ENCODE results near the gene CNMD.

Gene CNMD

DNA sequence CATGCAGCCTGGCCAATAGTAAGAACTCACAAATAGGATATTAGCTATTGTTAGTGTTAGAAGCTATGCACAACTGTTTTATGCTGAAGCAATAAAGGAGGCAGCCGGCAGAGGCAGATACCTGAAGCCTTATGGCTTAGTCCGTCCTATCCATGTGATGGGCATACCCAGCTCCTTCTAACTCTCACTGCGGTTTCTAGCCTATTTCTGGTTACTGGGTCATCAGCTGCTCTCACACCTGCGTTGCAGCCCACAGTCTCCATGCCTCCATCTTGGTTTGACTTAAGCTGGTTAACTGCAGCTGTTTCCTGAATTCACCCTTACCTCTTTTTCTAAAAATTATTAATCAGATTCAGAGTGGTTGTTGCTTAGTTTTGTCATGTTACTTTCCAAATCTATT, 40.5 kb upstream of the CNMD start:
- no peaks in the 10 kb centered on the region for H3K9me2 ChIP-seq (ENCODE audit: low read depth, low read length)
- H3K27ac ChIP-seq (ENCODE audit: low read depth, low read length, poor library complexity, severe bottlenecking): no peak overlapping the region
- H3K9me3 ChIP-seq (ENCODE audit: low read length): no peaks in the 10 kb centered on the region
- H2AFZ ChIP-seq (ENCODE audit: low read length): no peak overlapping the region
- peaks cover 3% of the 10 kb centered on the region for H3K4me1 ChIP-seq (ENCODE audit: insufficient read depth, low read length, severe bottlenecking)
- no peak overlapping the region for H3K4me2 ChIP-seq (ENCODE audit: low read length)
- TF ChIP-seq EZH2 (IDR thresholded peaks at IDR 0.05; ENCODE audit: borderline replicate concordance, low read length) (no peak), CTCF (IDR thresholded peaks at IDR 0.05; ENCODE audit: low read length) (no peak)
- H3F3A ChIP-seq (ENCODE audit: insufficient read depth, low read length): no peaks in the 10 kb centered on the region
- no peaks in the 10 kb centered on the region for H3K27me3 ChIP-seq (ENCODE audit: insufficient read depth, low read length)
- no peaks in the 10 kb centered on the region for H3K36me3 ChIP-seq (ENCODE audit: insufficient read depth, low read length)
- no peak overlapping the region for H3K4me3 ChIP-seq (ENCODE audit: low read depth, low read length, poor library complexity, severe bottlenecking)
- no peak overlapping the region for H3K9ac ChIP-seq (ENCODE audit: low read length)
- no peaks in the 10 kb centered on the region for H4K20me1 ChIP-seq (ENCODE audit: insufficient read depth, low read length)
- H3K79me2 ChIP-seq (ENCODE audit: insufficient read depth, low read length): no peaks in the 10 kb centered on the region

DNA sequence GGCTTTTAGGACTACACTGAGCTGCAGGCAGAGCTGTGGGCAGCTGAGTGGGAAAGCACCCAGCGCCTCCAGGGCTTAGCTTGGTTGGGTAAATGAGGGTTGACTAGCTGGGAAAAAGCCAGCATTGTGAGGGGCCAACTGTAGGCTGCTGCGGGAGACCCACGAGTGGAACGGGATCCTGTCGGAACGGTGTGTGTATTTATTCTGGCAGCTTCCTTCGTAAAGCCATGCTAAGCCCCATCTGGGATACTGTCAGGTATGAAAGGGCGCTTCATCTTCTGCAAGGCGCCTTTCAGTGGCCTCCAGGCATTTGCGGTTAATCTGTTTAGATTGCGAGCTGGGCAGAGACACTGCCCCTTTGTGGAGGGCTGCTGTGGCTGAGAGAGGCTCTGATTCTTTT, 39.5 kb upstream of the CNMD start:
- Histone ChIP-seq H3F3A (ENCODE audit: insufficient read depth, low read length) (no peaks in the 10 kb centered on the region), H3K79me2 (ENCODE audit: insufficient read depth, low read length) (no peaks in the 10 kb centered on the region), H3K27ac (ENCODE audit: low read depth, low read length, poor library complexity, severe bottlenecking) (no peak overlapping the region), H4K20me1 (ENCODE audit: insufficient read depth, low read length) (no peaks in the 10 kb centered on the region), H3K4me3 (ENCODE audit: low read depth, low read length, poor library complexity, severe bottlenecking) (no peak overlapping the region), H3K9me3 (ENCODE audit: low read length) (no peaks in the 10 kb centered on the region), H3K4me2 (ENCODE audit: low read length) (no peak overlapping the region), H3K36me3 (ENCODE audit: insufficient read depth, low read length) (no peaks in the 10 kb centered on the region), H3K9me2 (ENCODE audit: low read depth, low read length) (no peaks in the 10 kb centered on the region), H2AFZ (ENCODE audit: low read length) (no peak overlapping the region), H3K4me1 (ENCODE audit: insufficient read depth, low read length, severe bottlenecking) (peaks cover 3% of the 10 kb centered on the region), H3K27me3 (ENCODE audit: insufficient read depth, low read length) (no peaks in the 10 kb centered on the region), H3K9ac (ENCODE audit: low read length) (no peak overlapping the region)
- no peak for TF ChIP-seq EZH2 (IDR thresholded peaks at IDR 0.05; ENCODE audit: borderline replicate concordance, low read length)
- TF ChIP-seq CTCF (IDR thresholded peaks at IDR 0.05; ENCODE audit: low read length): no peak

DNA sequence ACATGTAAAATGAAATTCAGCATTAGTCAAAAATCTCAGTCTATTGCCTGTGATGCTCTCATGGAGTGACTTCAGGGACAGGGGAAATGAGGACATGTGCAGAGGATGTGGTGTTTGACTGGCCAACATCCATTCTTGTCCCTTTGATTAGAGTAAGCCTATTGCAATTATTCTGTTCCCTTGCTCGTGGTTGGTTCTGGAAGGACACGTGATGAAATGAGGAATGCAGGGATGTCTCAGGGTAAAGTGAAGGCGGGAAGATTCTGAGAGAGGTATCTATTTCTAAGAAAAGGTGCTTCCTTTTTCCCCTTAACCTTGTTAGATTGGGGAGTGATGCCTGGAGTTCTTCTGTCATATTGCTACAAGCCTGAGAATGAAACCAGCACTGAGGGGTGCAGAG, 37.1 kb upstream of the CNMD start:
- no peaks in the 10 kb centered on the region for H3F3A ChIP-seq (ENCODE audit: insufficient read depth, low read length)
- no peak overlapping the region for H3K9ac ChIP-seq (ENCODE audit: low read length)
- no peak for TF ChIP-seq CTCF (IDR thresholded peaks at IDR 0.05; ENCODE audit: low read length)
- no peaks in the 10 kb centered on the region for H4K20me1 ChIP-seq (ENCODE audit: insufficient read depth, low read length)
- H3K9me3 ChIP-seq (ENCODE audit: low read length): no peaks in the 10 kb centered on the region
- H3K9me2 ChIP-seq (ENCODE audit: low read depth, low read length): no peaks in the 10 kb centered on the region
- H3K27me3 ChIP-seq (ENCODE audit: insufficient read depth, low read length): peaks cover 4% of the 10 kb centered on the region; the same call in 1 of the 2 replicates
- no peak overlapping the region for H3K27ac ChIP-seq (ENCODE audit: low read depth, low read length, poor library complexity, severe bottlenecking)
- no peak overlapping the region for H3K4me2 ChIP-seq (ENCODE audit: low read length)
- no peaks in the 10 kb centered on the region for H3K4me1 ChIP-seq (ENCODE audit: insufficient read depth, low read length, severe bottlenecking)
- H3K36me3 ChIP-seq (ENCODE audit: insufficient read depth, low read length): no peaks in the 10 kb centered on the region
- H2AFZ ChIP-seq (ENCODE audit: low read length): no peak overlapping the region
- H3K79me2 ChIP-seq (ENCODE audit: insufficient read depth, low read length): no peaks in the 10 kb centered on the region
- H3K4me3 ChIP-seq (ENCODE audit: low read depth, low read length, poor library complexity, severe bottlenecking): no peak overlapping the region

Data from OCI-LY1 (cell line).